HCT116 (cell line): ENCODE data around the gene HLA-DPA1. TPM values are rescaled to one million over a fixed set of nuclear protein-coding genes. Genes with fewer than 3 reads are reported as not detected.

Experiments
- ATAC-seq: fragments of 200-7000 bp; cut with Tn5 transposase; 2 replicates; pipeline ENCODE4 v1.9.1; 2020; ENCODE audit warnings: mild to moderate bottlenecking, moderate library complexity
- BruUV-seq: library from RNA; stranded (reverse); fragments of 400-500 nt; replicated peaks from 2 replicates; lab custom pipeline; 2021; lab: Mats Ljungman, UMichigan
- CTCF ChIA-PET: fragments of 300-600 bp; sonication (Branson Sonifier 250); formaldehyde crosslinking; loops from one replicate; lab custom pipeline; 2021; ENCODE audit warnings: antibody characterized with exemption; lab: Charles Lee
- POLR2A ChIA-PET: fragments of 300-600, 350-600 bp; sonication (Branson Sonifier 250); formaldehyde crosslinking; loops from one replicate; lab custom pipeline; 2021; ENCODE audit warnings: antibody characterized with exemption; lab: Charles Lee
- RAD21 ChIA-PET, 2 experiments: fragments of 300-600 bp; sonication (Branson Sonifier 250); formaldehyde crosslinking; loops; one replicate each; lab custom pipeline; 2023; ENCODE audit warnings: low total read pairs in 2 of 2; ENCODE audit not compliant: uncharacterized antibody in 2 of 2, unreplicated experiment in 2 of 2, low non-redundant PET in 1 of 2; lab: Charles Lee
- DNase-seq: peaks from one replicate; pipeline ENCODE4 v3.0.0-alpha.2; 2010; ENCODE audit warnings: low read depth, low spot score
- H2AFZ ChIP-seq: fragments of 200-600 bp; shearing (Covaris generic), sonication (generic); 2 replicates; pipeline ENCODE4 v1.6.1; 2017; ENCODE audit warnings: low read depth, mixed run types, mixed read lengths, antibody characterized with exemption, low read length; ENCODE audit not compliant: poor library complexity, severe bottlenecking
- H3K27ac ChIP-seq: 2 replicates; pipeline ENCODE4 v1.5.1; 2012; ENCODE audit warnings: low read depth, low read length
- H3K27me3 ChIP-seq: fragments of 200-600 bp; sonication (generic); 2 replicates; pipeline ENCODE4 v1.6.1; 2016; ENCODE audit warnings: mixed run types, low read length, mixed read lengths; ENCODE audit not compliant: insufficient read depth
- H3K36me3 ChIP-seq, 2 experiments: fragments of 200-500 bp in 1 of 2; fragments of 200-600 bp in 1 of 2; sonication (Bioruptor generic) in 1 of 2; sonication (generic) in 1 of 2; 2 replicates each; pipeline versions ENCODE4 v1.5.1 to v1.6.1; 2014 to 2016; ENCODE audit warnings: low read length in 2 of 2, inconsistent platforms in 1 of 2, mixed read lengths in 1 of 2, mixed run types in 1 of 2; ENCODE audit not compliant: insufficient read depth in 2 of 2, control insufficient read depth in 1 of 2
- H3K4me1 ChIP-seq, 2 experiments: fragments of 200-600 bp in 1 of 2; sonication (generic) in 1 of 2; 2 replicates each; pipeline versions ENCODE4 v1.5.1 to v1.6.1; 2012 to 2017; ENCODE audit warnings: low read length in 2 of 2, inconsistent platforms in 1 of 2, mild to moderate bottlenecking in 1 of 2, mixed read lengths in 1 of 2, mixed run types in 1 of 2, moderate library complexity in 1 of 2; ENCODE audit not compliant: insufficient read depth in 2 of 2, control insufficient read depth in 1 of 2
- H3K4me2 ChIP-seq: fragments of 200-600 bp; sonication (generic); 2 replicates; pipeline ENCODE4 v1.6.1; 2017; ENCODE audit warnings: mixed run types, low read length, mixed read lengths
- H3K4me3 ChIP-seq, 2 experiments: fragments of 200-600 bp in 1 of 2; sonication (generic) in 1 of 2; replicated peaks in 1 of 2; 2 replicates each; pipeline ENCODE4 v1.5.1; 2011 to 2016; ENCODE audit warnings: low read length in 2 of 2, control low read depth in 1 of 2, low read depth in 1 of 2, mild to moderate bottlenecking in 1 of 2, mixed read lengths in 1 of 2, mixed run types in 1 of 2
- H3K79me2 ChIP-seq: fragments of 200-600 bp; sonication (generic); 2 replicates; pipeline ENCODE4 v1.6.1; 2017; ENCODE audit warnings: mild to moderate bottlenecking, mixed run types, low read length, moderate library complexity, mixed read lengths; ENCODE audit not compliant: insufficient read depth
- H3K9ac ChIP-seq: fragments of 200-600 bp; sonication (generic); 2 replicates; pipeline ENCODE4 v1.6.1; 2016; ENCODE audit warnings: low read length, mixed read lengths
- H3K9me2 ChIP-seq: fragments of 200-600 bp; sonication (generic), shearing (Covaris generic); 2 replicates; pipeline ENCODE4 v1.6.1; 2017; ENCODE audit warnings: mixed run types, mild to moderate bottlenecking, moderate library complexity; ENCODE audit not compliant: insufficient read depth
- H3K9me3 ChIP-seq, 2 experiments: fragments of 200-500 bp in 1 of 2; fragments of 200-600 bp in 1 of 2; sonication (Bioruptor generic) in 1 of 2; sonication (generic) in 1 of 2; 2 replicates each; pipeline ENCODE4 v1.6.1; 2014 to 2017; ENCODE audit warnings: low read length in 2 of 2, mixed read lengths in 2 of 2, inconsistent platforms in 1 of 2, low read depth in 1 of 2, mild to moderate bottlenecking in 1 of 2, mixed run types in 1 of 2, moderate library complexity in 1 of 2; ENCODE audit not compliant: control insufficient read depth in 1 of 2, insufficient read depth in 1 of 2
- H4K20me1 ChIP-seq: fragments of 200-600 bp; sonication (generic), shearing (Covaris generic); 2 replicates; pipeline ENCODE4 v1.6.1; 2017; ENCODE audit warnings: mixed run types, mild to moderate bottlenecking, moderate library complexity; ENCODE audit not compliant: insufficient read depth
- ATF3 ChIP-seq: IDR thresholded peaks from 2 replicates; pipeline ENCODE4 v1.6.1; 2012
- CTCF ChIP-seq, 3 experiments: fragments of 200-600 bp in 1 of 3; sonication (generic) in 1 of 3; IDR thresholded peaks in 2 of 3; conservative IDR thresholded peaks in 1 of 3; 2 replicates each; pipeline ENCODE4 v1.5.1; 2012 to 2017; ENCODE audit warnings: low read depth in 2 of 3, low read length in 2 of 3, antibody characterized with exemption in 1 of 3, borderline replicate concordance in 1 of 3, control low read depth in 1 of 3, mild to moderate bottlenecking in 1 of 3, mixed read lengths in 1 of 3, mixed run types in 1 of 3, moderate library complexity in 1 of 3; ENCODE audit not compliant: insufficient read depth in 1 of 3
- EGR1 ChIP-seq: IDR thresholded peaks from 2 replicates; pipeline ENCODE4 v1.6.1; 2012; ENCODE audit warnings: low read depth
- FOSL1 ChIP-seq: IDR thresholded peaks from 2 replicates; pipeline ENCODE4 v1.6.1; 2012; ENCODE audit warnings: low read depth
- SP1 ChIP-seq: IDR thresholded peaks from 2 replicates; pipeline ENCODE4 v1.6.1; 2012; ENCODE audit warnings: low read depth
- YY1 ChIP-seq: IDR thresholded peaks from 2 replicates; pipeline ENCODE4 v1.6.1; 2011; ENCODE audit warnings: low read length, low read depth, moderate library complexity, mild to moderate bottlenecking; ENCODE audit not compliant: insufficient replicate concordance; ENCODE audit errors: extremely low read depth
- ZFX ChIP-seq: fragments of 450-650 bp; IDR thresholded peaks from 2 replicates; pipeline ENCODE4 v1.6.1; 2017
- ZNF274 ChIP-seq: fragments of 200-500 bp; sonication (Bioruptor generic); IDR thresholded peaks from 2 replicates; pipeline ENCODE4 v1.6.1; 2014; ENCODE audit warnings: mild to moderate bottlenecking, low read depth, low read length, inconsistent platforms
- intact Hi-C: fragments of 100-400 bp; cut with micrococcal nuclease; formaldehyde crosslinking; loops from 2 replicates; pipeline ENCODE4 v1.10.0; 2022
- total RNA-seq: library from RNA; stranded (reverse); gene quantifications from one replicate; pipeline ENCODE4 v1.2.1, GENCODE V29; 2021; ENCODE audit not compliant: unreplicated experiment

Gene HLA-DPA1
- total RNA-seq, 1 experiment from 2014 or later, result 0.89 TPM

GRCh38 chr6:33050014-33050810, 23.2 kb downstream of the HLA-DPA1 start:
- Histone ChIP-seq H3K36me3 (no peaks in the 10 kb centered on the region), H3K27me3 (no peaks in the 10 kb centered on the region), H3K4me1 (no peaks in the 10 kb centered on the region), H3K4me3 (no peak overlapping the region), H3K9me2 (no peaks in the 10 kb centered on the region), H3K9ac (no peak overlapping the region), H4K20me1 (no peaks in the 10 kb centered on the region), H3K27ac (no peak overlapping the region), H3K79me2 (no peaks in the 10 kb centered on the region), H3K4me2 (no peak overlapping the region), H2AFZ (no peak overlapping the region), H3K9me3 (no peaks in the 10 kb centered on the region)
- ChIA-PET CTCF (interaction anchor here (1.0 to 1.8 kb wide), 4 partner anchors 12 to 48 kb away, joined by 3 to 4 read pairs (median 4); partner anchors contain the start of gene HLA-DPB1), RAD21 (interaction anchor here in 1 of 2 experiments (1.3 kb wide), 1 partner anchor 50 kb away, joined by 4 read pairs; no protein-coding TSS in a partner anchor), POLR2A (no interaction called here)
- TF ChIP-seq CTCF (IDR thresholded peaks at IDR 0.05 in 2 of 3, conservative IDR thresholded peaks at IDR 0.05 in 1 of 3; ENCODE audit: borderline replicate concordance in 1 of 3, insufficient read depth in 1 of 3, low read depth in 2 of 3, low read length in 2 of 3), result no peak
- TF ChIP-seq ZFX, result no peak
- no peak for ATAC-seq
- intact Hi-C loops, result no loop called here
- no peak for DNase-seq
- no TSS peak for BruUV-seq

- Histone ChIP-seq H3K4me2 (no peak overlapping the region), H3K79me2 (no peaks in the 10 kb centered on the region), H3K4me3 (no peak overlapping the region), H4K20me1 (no peaks in the 10 kb centered on the region), H3K27me3 (no peaks in the 10 kb centered on the region), H3K9ac (no peak overlapping the region), H3K9me2 (no peaks in the 10 kb centered on the region), H2AFZ (no peak overlapping the region), H3K36me3 (no peaks in the 10 kb centered on the region), H3K27ac (no peak overlapping the region), H3K9me3 (no peaks in the 10 kb centered on the region), H3K4me1 (no peaks in the 10 kb centered on the region)
- ChIA-PET POLR2A (no interaction called here), CTCF (interaction anchor here (1.0 to 1.8 kb wide), 4 partner anchors 12 to 48 kb away, joined by 3 to 4 read pairs (median 4); partner anchors contain the start of gene HLA-DPB1), RAD21 (interaction anchor here in 1 of 2 experiments (1.3 kb wide), 1 partner anchor 49 kb away, joined by 4 read pairs; no protein-coding TSS in a partner anchor)
- no TSS peak for BruUV-seq
- ATAC-seq, result peak; percentile 73
- no peak for DNase-seq
- TF ChIP-seq SP1, result no peak
- TF ChIP-seq ZNF274, result no peak
- TF ChIP-seq FOSL1, result no peak
- TF ChIP-seq CTCF (IDR thresholded peaks at IDR 0.05 in 2 of 3, conservative IDR thresholded peaks at IDR 0.05 in 1 of 3; ENCODE audit: borderline replicate concordance in 1 of 3, insufficient read depth in 1 of 3, low read depth in 2 of 3, low read length in 2 of 3), result peak in 2 of 3 experiments; percentile 57 to 63; a peak in 4 of 6 replicates
- no peak for TF ChIP-seq ATF3
- TF ChIP-seq EGR1, result no peak
- TF ChIP-seq YY1, result no peak
- intact Hi-C loops, result no loop called here
Measured at GRCh38 chr6:33049323-33050013, 24.0 kb downstream of the HLA-DPA1 start.
